KMS-11 (cell line): ENCODE results near the gene ERMP1.

Source experiments
- H2AFZ ChIP-seq: fragments of 200-600 bp; sonication (generic); 2 replicates; pipeline ENCODE4 v1.6.1; 2016; ENCODE audit warnings: antibody characterized with exemption, mixed run types, low read depth
- H3K27ac ChIP-seq: fragments of 200-600 bp; sonication (generic); 2 replicates; pipeline ENCODE4 v1.6.1; 2016; ENCODE audit warnings: mild to moderate bottlenecking, mixed run types
- H3K27me3 ChIP-seq: fragments of 200-600 bp; sonication (generic); 2 replicates; pipeline ENCODE4 v1.6.1; 2017; ENCODE audit warnings: mild to moderate bottlenecking, low read depth, mixed run types, moderate library complexity; ENCODE audit not compliant: insufficient read depth
- H3K36me3 ChIP-seq: fragments of 200-600 bp; sonication (generic); 2 replicates; pipeline ENCODE4 v1.6.1; 2017; ENCODE audit warnings: mild to moderate bottlenecking, mixed run types; ENCODE audit not compliant: insufficient read depth
- H3K4me1 ChIP-seq: fragments of 200-600 bp; sonication (generic); 2 replicates; pipeline ENCODE4 v1.6.1; 2016; ENCODE audit warnings: mild to moderate bottlenecking, low read depth, mixed run types; ENCODE audit not compliant: poor library complexity, severe bottlenecking
- H3K4me2 ChIP-seq: fragments of 200-600 bp; sonication (generic); 2 replicates; pipeline ENCODE4 v1.7.0; 2016; ENCODE audit warnings: mild to moderate bottlenecking, mixed run types
- H3K4me3 ChIP-seq: fragments of 200-600 bp; sonication (generic); IDR thresholded peaks from 2 replicates; pipeline ENCODE4 v1.6.1; 2017; ENCODE audit warnings: low read depth, low read length, mixed read lengths; ENCODE audit not compliant: insufficient read depth
- H3K79me2 ChIP-seq: fragments of 200-600 bp; sonication (generic); 2 replicates; pipeline ENCODE4 v1.6.1; 2016; ENCODE audit warnings: low read depth, mixed run types; ENCODE audit not compliant: insufficient read depth
- H3K9ac ChIP-seq: fragments of 200-600 bp; sonication (generic); 2 replicates; pipeline ENCODE4 v1.6.1; 2016; ENCODE audit warnings: mild to moderate bottlenecking, mixed run types
- H4K20me1 ChIP-seq: fragments of 200-600 bp; sonication (generic); 2 replicates; pipeline ENCODE4 v1.6.1; 2016; ENCODE audit warnings: mild to moderate bottlenecking, mixed run types; ENCODE audit not compliant: insufficient read depth
- TF ChIP-seq, protein P1 (sequence below): fragments of 200-600 bp; sonication (generic); conservative IDR thresholded peaks from 2 replicates; pipeline ENCODE4 v1.6.1; 2017; ENCODE audit warnings: low read depth, mild to moderate bottlenecking, antibody characterized with exemption, low read length, moderate library complexity, mixed read lengths

Gene ERMP1

GRCh38 chr9:5858833-5859232 is 25.9 kb upstream of the ERMP1 start:
- no peak overlapping the region for H3K4me3 ChIP-seq
- no peak overlapping the region for H3K9ac ChIP-seq
- H3K27ac ChIP-seq: no peak overlapping the region
- H3K4me2 ChIP-seq: no peak overlapping the region
- TF ChIP-seq, protein P1, sequence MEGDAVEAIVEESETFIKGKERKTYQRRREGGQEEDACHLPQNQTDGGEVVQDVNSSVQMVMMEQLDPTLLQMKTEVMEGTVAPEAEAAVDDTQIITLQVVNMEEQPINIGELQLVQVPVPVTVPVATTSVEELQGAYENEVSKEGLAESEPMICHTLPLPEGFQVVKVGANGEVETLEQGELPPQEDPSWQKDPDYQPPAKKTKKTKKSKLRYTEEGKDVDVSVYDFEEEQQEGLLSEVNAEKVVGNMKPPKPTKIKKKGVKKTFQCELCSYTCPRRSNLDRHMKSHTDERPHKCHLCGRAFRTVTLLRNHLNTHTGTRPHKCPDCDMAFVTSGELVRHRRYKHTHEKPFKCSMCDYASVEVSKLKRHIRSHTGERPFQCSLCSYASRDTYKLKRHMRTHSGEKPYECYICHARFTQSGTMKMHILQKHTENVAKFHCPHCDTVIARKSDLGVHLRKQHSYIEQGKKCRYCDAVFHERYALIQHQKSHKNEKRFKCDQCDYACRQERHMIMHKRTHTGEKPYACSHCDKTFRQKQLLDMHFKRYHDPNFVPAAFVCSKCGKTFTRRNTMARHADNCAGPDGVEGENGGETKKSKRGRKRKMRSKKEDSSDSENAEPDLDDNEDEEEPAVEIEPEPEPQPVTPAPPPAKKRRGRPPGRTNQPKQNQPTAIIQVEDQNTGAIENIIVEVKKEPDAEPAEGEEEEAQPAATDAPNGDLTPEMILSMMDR: no peak
- H3K27me3 ChIP-seq: no peaks in the 10 kb centered on the region
- H3K79me2 ChIP-seq: no peaks in the 10 kb centered on the region
- no peaks in the 10 kb centered on the region for H3K36me3 ChIP-seq
- no peaks in the 10 kb centered on the region for H4K20me1 ChIP-seq
- no peak overlapping the region for H2AFZ ChIP-seq
- no peaks in the 10 kb centered on the region for H3K4me1 ChIP-seq

DNA sequence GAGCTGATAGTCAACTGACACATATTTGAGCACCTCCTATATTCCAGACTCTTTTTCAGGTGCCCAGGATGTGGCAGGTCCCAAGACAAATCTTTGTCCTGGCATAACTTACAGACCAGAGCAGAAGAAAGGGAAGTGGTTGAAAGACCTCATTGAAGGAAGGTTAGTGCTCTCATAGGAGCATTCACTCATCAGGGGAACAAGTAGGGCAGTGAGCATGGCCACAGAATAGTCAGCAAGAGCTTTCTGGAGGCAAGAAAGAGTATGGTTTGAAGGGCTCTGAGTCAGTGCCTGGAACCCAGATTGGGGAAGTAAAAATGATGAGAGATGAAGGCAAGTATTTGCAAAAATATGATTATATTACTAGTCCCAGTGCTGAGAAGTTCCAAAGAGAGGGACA is 25.0 kb upstream of the ERMP1 start:
- Histone ChIP-seq H3K9ac (no peak overlapping the region), H3K27ac (no peak overlapping the region), H3K4me2 (no peak overlapping the region), H3K4me3 (no peak overlapping the region), H3K27me3 (no peaks in the 10 kb centered on the region), H2AFZ (no peak overlapping the region), H3K79me2 (no peaks in the 10 kb centered on the region), H4K20me1 (no peaks in the 10 kb centered on the region), H3K4me1 (no peaks in the 10 kb centered on the region), H3K36me3 (no peaks in the 10 kb centered on the region)
- TF ChIP-seq, protein P1: no peak

DNA sequence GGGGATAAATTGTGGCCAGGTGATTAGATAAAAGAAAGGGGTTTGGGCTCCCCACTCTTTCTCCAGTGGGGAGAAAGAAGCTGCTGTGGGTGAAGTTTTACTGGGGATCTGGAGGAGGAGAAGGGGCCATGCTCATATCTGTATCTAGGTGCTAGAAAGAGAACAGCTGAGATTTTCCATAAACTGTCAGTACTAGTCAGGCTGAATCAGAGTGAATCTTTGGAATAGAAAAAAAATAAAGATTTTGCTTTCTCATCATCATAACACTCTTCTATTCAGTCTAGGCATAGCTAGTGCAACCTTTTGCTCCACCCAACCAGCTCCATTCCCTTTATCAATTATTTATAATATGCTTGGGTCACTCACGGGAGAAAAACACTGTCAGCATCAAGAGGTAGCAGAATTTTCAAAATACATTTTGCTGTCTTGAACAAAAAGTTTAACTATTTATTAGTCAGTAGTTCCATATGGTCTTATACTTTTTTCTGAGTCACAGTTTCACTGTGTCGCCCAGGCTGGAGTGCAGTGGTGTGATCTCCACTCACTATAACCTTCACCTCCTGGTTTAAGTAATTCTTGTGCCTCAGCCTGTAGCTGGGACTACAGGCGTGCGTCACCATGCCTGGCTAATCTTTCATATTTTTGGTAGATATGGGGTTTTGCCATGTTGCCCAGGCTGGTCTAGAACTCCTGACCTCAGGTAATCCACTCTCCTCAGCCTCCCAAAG is 21.3 kb upstream of the ERMP1 start:
- TF ChIP-seq, protein P1: no peak
- no peak overlapping the region for H3K4me3 ChIP-seq
- no peaks in the 10 kb centered on the region for H3K36me3 ChIP-seq
- H3K4me2 ChIP-seq: no peak overlapping the region
- no peak overlapping the region for H2AFZ ChIP-seq
- H3K9ac ChIP-seq: no peak overlapping the region
- H4K20me1 ChIP-seq: no peaks in the 10 kb centered on the region
- no peaks in the 10 kb centered on the region for H3K79me2 ChIP-seq
- H3K4me1 ChIP-seq: peaks cover 20% of the 10 kb centered on the region
- no peaks in the 10 kb centered on the region for H3K27me3 ChIP-seq
- H3K27ac ChIP-seq: no peak overlapping the region

- no peak overlapping the region for H2AFZ ChIP-seq
- H4K20me1 ChIP-seq: no peaks in the 10 kb centered on the region
- no peaks in the 10 kb centered on the region for H3K79me2 ChIP-seq
- H3K9ac ChIP-seq: no peak overlapping the region
- TF ChIP-seq, protein P1: no peak
- no peak overlapping the region for H3K4me3 ChIP-seq
- H3K4me2 ChIP-seq: no peak overlapping the region
- peaks cover 21% of the 10 kb centered on the region for H3K4me1 ChIP-seq
- no peaks in the 10 kb centered on the region for H3K27me3 ChIP-seq
- H3K27ac ChIP-seq: no peak overlapping the region
- H3K36me3 ChIP-seq: no peaks in the 10 kb centered on the region
Measured at GRCh38 chr9:5853617-5854016, 20.7 kb upstream of the ERMP1 start.
